Measurements from ENCODE around the gene SLC44A1.

SLC44A1 gene

GRCh38 chr9:105444130-105444529 is 199.7 kb downstream of the SLC44A1 start:
- no peak overlapping the region for H3K4me3 ChIP-seq (replicated peaks; ENCODE audit: insufficient read depth, low read length)

GRCh38 chr9:105445203-105445881 is 200.9 kb downstream of the SLC44A1 start:
- no peak for DNase-seq (ENCODE audit: low read depth in 1 of 2, low spot score in 1 of 2)
- TF ChIP-seq SPI1 (IDR thresholded peaks at IDR 0.05; ENCODE audit: borderline replicate concordance, low read depth) = no peak
- TF ChIP-seq GABPA (IDR thresholded peaks at IDR 0.05; ENCODE audit: low read depth) = no peak
- no peak for TF ChIP-seq POLR2AphosphoS5 (IDR thresholded peaks at IDR 0.05; ENCODE audit: low read depth)
- TF ChIP-seq REST (IDR thresholded peaks at IDR 0.05; ENCODE audit: insufficient replicate concordance, low read depth) = no peak
- no peak for TF ChIP-seq CTCF (IDR thresholded peaks at IDR 0.05; ENCODE audit: insufficient read depth, low read length)
- H3K27ac ChIP-seq (replicated peaks) = no peak overlapping the region
- H3K4me3 ChIP-seq (replicated peaks; ENCODE audit: insufficient read depth, low read length) = no peak overlapping the region
- no peaks in the 10 kb centered on the region for H3K27me3 ChIP-seq (ENCODE audit: insufficient read depth, poor library complexity, severe bottlenecking)

More at GRCh38 chr9:105444130-105444529, 199.7 kb downstream of the SLC44A1 start:
- H3K27ac ChIP-seq (replicated peaks) = no peak overlapping the region
- TF ChIP-seq CTCF (IDR thresholded peaks at IDR 0.05; ENCODE audit: insufficient read depth, low read length) = no peak
- no peak for DNase-seq (ENCODE audit: low read depth in 1 of 2, low spot score in 1 of 2)
- no peaks in the 10 kb centered on the region for H3K27me3 ChIP-seq (ENCODE audit: insufficient read depth, poor library complexity, severe bottlenecking)

GRCh38 chr9:105447386-105447813 is 202.9 kb downstream of the SLC44A1 start:
- Histone ChIP-seq H3K27me3 (ENCODE audit: insufficient read depth, poor library complexity, severe bottlenecking) (no peaks in the 10 kb centered on the region), H3K27ac (replicated peaks) (peak overlapping the region; percentile 49), H3K4me3 (replicated peaks; ENCODE audit: insufficient read depth, low read length) (peak overlapping the region; percentile 96)
- TF ChIP-seq GABPA (IDR thresholded peaks at IDR 0.05; ENCODE audit: low read depth) (no peak), REST (IDR thresholded peaks at IDR 0.05; ENCODE audit: insufficient replicate concordance, low read depth) (no peak), POLR2AphosphoS5 (IDR thresholded peaks at IDR 0.05; ENCODE audit: low read depth) (no peak), SPI1 (IDR thresholded peaks at IDR 0.05; ENCODE audit: borderline replicate concordance, low read depth) (no peak), CTCF (IDR thresholded peaks at IDR 0.05; ENCODE audit: insufficient read depth, low read length) (no peak)
- DNase-seq (ENCODE audit: low read depth in 1 of 2, low spot score in 1 of 2) = no peak
